GM18951 (cell line): ENCODE measurements around the gene ASPSCR1.

Experiments used
- POLR2A ChIP-seq: IDR thresholded peaks from 4 replicates; pipeline ENCODE4 v1.6.1; 2011; ENCODE audit warnings: mild to moderate bottlenecking; ENCODE audit not compliant: insufficient read length, insufficient read depth; ENCODE audit errors: extremely low read depth
- in situ Hi-C: fragments of 300-500 bp; cut with MboI; formaldehyde crosslinking; loops from one replicate; pipeline ENCODE4 v1.12.0; 2022; ENCODE audit warnings: low sequenced_read_pairs, mixed read lengths, inconsistent platforms; ENCODE audit not compliant: unreplicated experiment

Gene ASPSCR1

GRCh38 chr17:82060614-82061013 lies 83.2 kb downstream of the ASPSCR1 start:
- no peak for TF ChIP-seq POLR2A
- in situ Hi-C loops = no loop called here

- no peak for TF ChIP-seq POLR2A
- in situ Hi-C loops = no loop called here
Observed at GRCh38 chr17:82061047-82061925, 83.9 kb downstream of the ASPSCR1 start.

- in situ Hi-C loops = no loop called here
- TF ChIP-seq POLR2A = no peak
Observed at GRCh38 chr17:82062076-82062983, 84.9 kb downstream of the ASPSCR1 start.

- in situ Hi-C loops = no loop called here
- no peak for TF ChIP-seq POLR2A
Observed at GRCh38 chr17:82062984-82063368, 85.5 kb downstream of the ASPSCR1 start.

GRCh38 chr17:82063424-82064415 lies 86.3 kb downstream of the ASPSCR1 start:
- in situ Hi-C loops = no loop called here
- no peak for TF ChIP-seq POLR2A

- no peak for TF ChIP-seq POLR2A
- in situ Hi-C loops = no loop called here
Observed at GRCh38 chr17:82064433-82065192, 87.2 kb downstream of the ASPSCR1 start.

GRCh38 chr17:82065193-82065637 lies 87.8 kb downstream of the ASPSCR1 start:
- in situ Hi-C loops = no loop called here
- no peak for TF ChIP-seq POLR2A

- TF ChIP-seq POLR2A = peak; percentile 89
Observed at GRCh38 chr17:82065638-82066303, 88.3 kb downstream of the ASPSCR1 start, which contains the start of gene DUS1L. DUS1L (minus strand) TSS chr17:82065804; CDS start chr17:82065059, 745 bp downstream.

More at GRCh38 chr17:82065638-82066303, 88.3 kb downstream of the ASPSCR1 start, which contains the start of gene DUS1L:
- in situ Hi-C loops = no loop called here
